ENCODE data around the gene EMP3.

The EMP3 gene

DNA sequence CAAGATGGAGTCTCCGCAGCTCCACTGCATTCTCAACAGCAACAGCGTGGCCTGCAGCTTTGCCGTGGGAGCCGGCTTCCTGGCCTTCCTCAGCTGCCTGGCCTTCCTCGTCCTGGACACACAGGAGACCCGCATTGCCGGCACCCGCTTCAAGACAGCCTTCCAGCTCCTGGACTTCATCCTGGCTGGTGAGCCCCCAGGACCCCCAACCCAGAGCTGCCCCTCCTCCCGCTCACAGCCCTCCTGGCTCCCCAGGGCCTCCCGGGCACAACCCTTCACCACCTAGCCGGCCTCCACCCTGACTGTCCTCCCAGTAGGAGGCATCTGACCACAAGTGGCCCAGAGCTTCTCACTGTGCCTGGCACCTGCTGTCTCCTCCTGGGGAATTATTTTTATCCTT is 48.2 kb downstream of the EMP3 start:
- DNase-seq (ENCODE audit: low read depth in 2 of 2), result no peak

DNA sequence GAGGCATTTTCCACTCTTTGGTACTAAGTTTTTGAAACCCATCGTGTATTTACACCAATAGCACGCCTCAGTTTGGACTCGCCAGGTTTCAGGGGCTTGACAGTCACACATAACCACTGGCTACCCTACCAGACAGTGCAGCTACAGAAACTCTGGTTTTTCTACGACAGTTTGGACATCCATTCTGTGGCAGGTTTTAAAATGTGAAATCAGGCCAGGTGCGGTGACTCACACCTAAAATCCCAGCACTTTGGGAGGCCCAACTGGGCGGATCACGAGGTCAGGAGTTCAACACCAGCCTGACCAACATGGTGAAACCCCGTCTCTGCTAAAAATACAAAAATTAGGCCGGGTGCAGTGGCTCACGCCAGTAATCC is 52.8 kb downstream of the EMP3 start:
- DNase-seq (ENCODE audit: low read depth in 2 of 2), result no peak

DNA sequence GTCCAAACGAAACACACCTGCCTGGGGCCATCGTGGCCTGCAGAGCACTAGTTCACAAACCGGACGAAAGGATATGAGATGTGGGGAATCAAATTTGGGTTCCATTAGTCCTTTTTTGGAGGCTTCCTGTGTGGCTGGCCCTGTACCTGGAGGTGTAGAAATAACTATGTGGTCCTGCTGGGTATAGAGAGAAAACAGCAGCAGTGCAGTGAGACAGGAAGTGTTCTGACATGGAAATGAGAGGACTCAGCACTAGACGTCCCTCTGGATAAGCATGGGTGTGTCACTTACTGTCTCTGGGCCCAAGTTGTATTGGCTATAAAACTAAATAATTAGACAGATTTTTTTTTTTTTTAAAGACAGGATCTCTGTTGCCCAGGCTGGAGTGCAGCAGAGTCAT is 53.7 kb downstream of the EMP3 start:
- no peak for DNase-seq (ENCODE audit: low read depth in 2 of 2)
